Esophagus muscularis mucosa (tissue), 4 donors: ENCODE data around the gene SMIM38. TPM values are rescaled to one million over a fixed set of nuclear protein-coding genes. Genes with fewer than 3 reads are reported as not detected.

Source experiments
- DNase-seq: peaks from one replicate; pipeline ENCODE4 v3.0.0-alpha.2; 2017; ENCODE audit errors: extremely low spot score
- H3K27ac ChIP-seq, 4 donors: fragments of 200-600 bp; sonication (generic); replicated peaks in 1 of 4; 1 replicate in 3 of 4; 2 replicates in 1 of 4; pipeline ENCODE4 v1.5.1; 2016 to 2019; ENCODE audit warnings: mild to moderate bottlenecking in 1 of 4
- H3K27me3 ChIP-seq, 4 donors: fragments of 200-600 bp; sonication (generic); one replicate each; pipeline versions ENCODE4 v1.5.1 to v1.6.0; 2016 to 2019
- H3K36me3 ChIP-seq, 4 donors: fragments of 200-600 bp; sonication (generic); one replicate each; pipeline ENCODE4 v1.5.1; 2016 to 2019
- H3K4me1 ChIP-seq, 4 donors: fragments of 200-600 bp; sonication (generic); one replicate each; pipeline ENCODE4 v1.5.1; 2016 to 2019
- H3K4me3 ChIP-seq, 4 donors: fragments of 200-600 bp; sonication (generic); 1 replicate in 2 of 4; 2 replicates in 2 of 4; pipeline ENCODE4 v1.5.1; 2016 to 2019; ENCODE audit warnings: mild to moderate bottlenecking in 4 of 4, moderate library complexity in 1 of 4
- H3K9me3 ChIP-seq, 4 donors: fragments of 200-600 bp; sonication (generic); 1 replicate in 3 of 4; 2 replicates in 1 of 4; pipeline ENCODE4 v1.5.1; 2016 to 2019
- EP300 ChIP-seq: sonication (generic); formaldehyde crosslinking; IDR thresholded peaks from one replicate; pipeline ENCODE4 v1.6.1; 2017; ENCODE audit warnings: antibody characterized with exemption
- POLR2A ChIP-seq: fragments of 450-650 bp; IDR thresholded peaks from one replicate; pipeline ENCODE4 v1.6.1; 2017; ENCODE audit warnings: antibody characterized with exemption, moderate library complexity, mild to moderate bottlenecking, low read depth
- POLR2AphosphoS5 ChIP-seq, 2 donors: sonication (generic); formaldehyde crosslinking; IDR thresholded peaks; one replicate each; pipeline ENCODE4 v1.6.1; 2017; ENCODE audit warnings: antibody characterized with exemption in 2 of 2
- WGBS: methylation state at CpG from one replicate; pipeline ENCODE4 v1.1.5; 2018; 5-methylcytosine and 5-hydroxymethylcytosine counted together
- intact Hi-C: fragments of 100-400 bp; cut with DNase I; formaldehyde crosslinking; loops from one replicate; pipeline ENCODE4 v1.15.1; 2023
- total RNA-seq, 4 donors: library from RNA; depleted of rRNA; stranded (reverse); fragments of >200 nt; gene quantifications; one replicate each; pipeline versions ENCODE4 v1.1.0 to v1.2.1, GENCODE V29; 2016
- TF ChIP-seq, protein P1 (sequence below), 3 experiments: fragments of 200-600 bp in 2 of 3; fragments of 450-650 bp in 1 of 3; sonication (generic) in 2 of 3; IDR thresholded peaks; one replicate each; pipeline ENCODE4 v1.5.1; 2017 to 2019; ENCODE audit warnings: antibody characterized with exemption in 3 of 3, mild to moderate bottlenecking in 2 of 3, moderate library complexity in 1 of 3

Gene SMIM38
- total RNA-seq, 4 donors from 2014 or later, result 0.50 to 4.2 (median 2.6) TPM

DNA sequence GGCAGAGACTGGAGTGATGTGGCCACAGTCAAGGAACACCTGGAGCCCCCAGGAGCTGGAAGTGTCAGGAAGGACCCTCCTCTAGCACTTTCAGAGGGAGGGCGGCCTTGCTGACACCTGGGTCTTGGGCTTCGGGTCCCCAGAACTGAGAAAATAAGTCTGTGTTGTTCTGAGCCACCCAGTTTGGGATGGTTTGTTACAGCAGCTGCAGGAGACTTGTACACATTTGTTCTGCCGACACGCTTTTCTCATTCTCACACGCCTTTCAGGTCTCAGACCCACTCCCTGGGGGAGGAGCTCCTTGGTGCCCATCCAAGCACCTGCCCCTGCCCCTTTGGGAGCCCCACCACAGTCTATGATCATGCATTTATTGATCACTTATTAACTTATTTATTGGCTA, 47.2 kb upstream of the SMIM38 start:
- Histone ChIP-seq H3K4me1 (peaks cover 3 to 19% (median 18%) of the 10 kb centered on the region in 4 donors), H3K27ac (no peak overlapping the region), H3K4me3 (no peak overlapping the region), H3K9me3 (no peaks in the 10 kb centered on the region), H3K36me3 (peaks cover 0 to 15% (median 10%) of the 10 kb centered on the region in 4 donors), H3K27me3 (no peaks in the 10 kb centered on the region)
- no peak for DNase-seq
- WGBS, result 91% methylated on average over 5 of the region's 5 CpGs
- TF ChIP-seq POLR2AphosphoS5 (IDR thresholded peaks at IDR 0.05) (peak in 1 of 2 donors; percentile 14), POLR2A (no peak)
- intact Hi-C loops, result no loop called here

- Histone ChIP-seq H3K27ac (no peak overlapping the region), H3K4me1 (peaks cover 3 to 19% (median 18%) of the 10 kb centered on the region in 4 donors), H3K27me3 (no peaks in the 10 kb centered on the region), H3K36me3 (peaks cover 0 to 15% (median 10%) of the 10 kb centered on the region in 4 donors), H3K4me3 (no peak overlapping the region), H3K9me3 (no peaks in the 10 kb centered on the region)
- no peak for TF ChIP-seq EP300
- TF ChIP-seq POLR2A, result no peak
- TF ChIP-seq, protein P1, sequence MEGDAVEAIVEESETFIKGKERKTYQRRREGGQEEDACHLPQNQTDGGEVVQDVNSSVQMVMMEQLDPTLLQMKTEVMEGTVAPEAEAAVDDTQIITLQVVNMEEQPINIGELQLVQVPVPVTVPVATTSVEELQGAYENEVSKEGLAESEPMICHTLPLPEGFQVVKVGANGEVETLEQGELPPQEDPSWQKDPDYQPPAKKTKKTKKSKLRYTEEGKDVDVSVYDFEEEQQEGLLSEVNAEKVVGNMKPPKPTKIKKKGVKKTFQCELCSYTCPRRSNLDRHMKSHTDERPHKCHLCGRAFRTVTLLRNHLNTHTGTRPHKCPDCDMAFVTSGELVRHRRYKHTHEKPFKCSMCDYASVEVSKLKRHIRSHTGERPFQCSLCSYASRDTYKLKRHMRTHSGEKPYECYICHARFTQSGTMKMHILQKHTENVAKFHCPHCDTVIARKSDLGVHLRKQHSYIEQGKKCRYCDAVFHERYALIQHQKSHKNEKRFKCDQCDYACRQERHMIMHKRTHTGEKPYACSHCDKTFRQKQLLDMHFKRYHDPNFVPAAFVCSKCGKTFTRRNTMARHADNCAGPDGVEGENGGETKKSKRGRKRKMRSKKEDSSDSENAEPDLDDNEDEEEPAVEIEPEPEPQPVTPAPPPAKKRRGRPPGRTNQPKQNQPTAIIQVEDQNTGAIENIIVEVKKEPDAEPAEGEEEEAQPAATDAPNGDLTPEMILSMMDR (IDR thresholded peaks at IDR 0.05), result no peak
- TF ChIP-seq POLR2AphosphoS5 (IDR thresholded peaks at IDR 0.05), result no peak
- DNase-seq, result no peak
- intact Hi-C loops, result no loop called here
- 100% methylated on average over 2 of the region's 2 CpGs for WGBS
These were observed 46.6 kb upstream of the SMIM38 start for GRCh38 chr11:69109101-69109500.

GRCh38 chr11:69110451-69110850, 45.3 kb upstream of the SMIM38 start:
- H3K36me3 ChIP-seq, result peaks cover 0 to 15% (median 10%) of the 10 kb centered on the region in 4 donors
- H3K27me3 ChIP-seq, result no peaks in the 10 kb centered on the region
- DNase-seq, result no peak
- H3K27ac ChIP-seq, result no peak overlapping the region
- intact Hi-C loops, result no loop called here
- peaks cover 8 to 22% (median 16%) of the 10 kb centered on the region in 4 donors for H3K4me1 ChIP-seq
- 95% methylated on average over 6 of the region's 6 CpGs for WGBS
- TF ChIP-seq, protein P1 (IDR thresholded peaks at IDR 0.05), result no peak
- no peak for TF ChIP-seq POLR2AphosphoS5 (IDR thresholded peaks at IDR 0.05)
- no peak for TF ChIP-seq EP300
- TF ChIP-seq POLR2A, result no peak
- no peak overlapping the region for H3K4me3 ChIP-seq
- H3K9me3 ChIP-seq, result no peaks in the 10 kb centered on the region

GRCh38 chr11:69111624-69112542, 43.9 kb upstream of the SMIM38 start:
- Histone ChIP-seq H3K36me3 (peaks cover 0 to 15% (median 10%) of the 10 kb centered on the region in 4 donors), H3K4me3 (no peak overlapping the region), H3K27me3 (no peaks in the 10 kb centered on the region), H3K27ac (no peak overlapping the region), H3K9me3 (no peaks in the 10 kb centered on the region), H3K4me1 (peaks cover 10 to 17% (median 12%) of the 10 kb centered on the region in 4 donors)
- intact Hi-C loops, result no loop called here
- 86% methylated on average over 18 of the region's 20 CpGs for WGBS
- no peak for TF ChIP-seq EP300
- DNase-seq, result no peak

DNA sequence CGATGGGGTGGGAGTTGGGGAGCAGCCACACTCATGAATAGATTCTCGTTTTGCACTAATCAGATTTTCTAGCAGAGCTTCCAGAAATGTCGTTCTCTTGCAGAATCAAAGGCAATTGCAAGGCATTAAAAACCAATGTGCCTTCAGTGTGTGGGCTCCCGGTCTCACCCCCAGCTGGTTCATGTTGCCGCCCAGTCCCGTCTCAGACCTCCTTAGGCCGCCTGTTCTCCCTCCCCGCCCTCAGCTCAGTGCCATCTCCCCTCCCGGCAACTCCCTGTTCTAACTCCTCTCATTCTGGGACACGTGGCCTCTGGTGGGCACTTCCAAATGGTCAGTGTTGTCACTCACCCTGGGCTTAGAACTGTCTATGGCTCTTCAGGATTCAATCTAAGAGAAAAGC, 42.5 kb upstream of the SMIM38 start:
- WGBS, result 86% methylated on average over 10 of the region's 10 CpGs
- Histone ChIP-seq H3K4me1 (peaks cover 10 to 16% (median 12%) of the 10 kb centered on the region in 4 donors), H3K4me3 (no peak overlapping the region), H3K9me3 (no peaks in the 10 kb centered on the region), H3K36me3 (peaks cover 0 to 11% (median 8%) of the 10 kb centered on the region in 4 donors), H3K27ac (no peak overlapping the region), H3K27me3 (no peaks in the 10 kb centered on the region)
- intact Hi-C loops, result no loop called here
- DNase-seq, result no peak
- TF ChIP-seq EP300 (no peak), POLR2AphosphoS5 (IDR thresholded peaks at IDR 0.05) (no peak), POLR2A (no peak)
- TF ChIP-seq, protein P1 (IDR thresholded peaks at IDR 0.05), result no peak
